SH-SY5Y (cell line): Measurements from ENCODE around the gene WNT3A.

Experiments used
- GATA2 ChIP-seq: IDR thresholded peaks from 2 replicates; pipeline ENCODE4 v1.6.1; 2011; ENCODE audit warnings: mild to moderate bottlenecking, low read depth, low read length
- GATA3 ChIP-seq: IDR thresholded peaks from 2 replicates; pipeline ENCODE4 v1.6.1; 2011; ENCODE audit warnings: low read depth, mild to moderate bottlenecking, low read length, moderate library complexity

WNT3A gene

GRCh38 chr1:228037401-228038386, 30.9 kb downstream of the WNT3A start:
- no peak for TF ChIP-seq GATA3
- no peak for TF ChIP-seq GATA2

DNA sequence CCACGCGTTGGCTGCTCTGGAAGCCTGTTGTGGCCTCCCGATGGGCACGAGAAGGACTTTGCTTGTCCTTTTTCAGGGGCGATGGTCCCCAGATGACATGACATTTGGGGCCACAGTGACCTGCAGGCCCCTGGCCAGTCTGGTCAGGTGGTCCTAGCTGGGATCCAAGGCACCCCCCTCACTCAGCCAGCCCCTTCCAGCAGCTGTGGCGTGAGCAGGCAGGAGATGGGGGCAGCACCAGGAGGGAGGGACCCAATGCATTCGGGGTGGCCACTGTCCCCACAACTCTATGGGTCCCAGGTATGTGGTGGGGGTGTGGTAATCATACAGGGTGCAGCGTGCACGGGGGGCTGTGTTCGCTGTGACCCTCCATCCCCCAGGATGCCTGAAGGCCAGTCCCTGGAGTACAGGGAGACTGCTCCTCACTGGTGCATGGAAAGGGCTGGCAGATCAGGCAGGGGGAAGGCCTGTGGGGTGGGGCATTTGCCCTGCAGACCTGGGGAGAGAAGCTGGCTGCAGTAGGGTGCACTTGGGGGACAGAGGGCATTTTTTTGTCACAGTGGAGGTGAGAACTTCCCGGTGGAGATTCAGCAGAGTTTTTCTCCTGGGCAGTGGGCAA, 31.7 kb downstream of the WNT3A start:
- TF ChIP-seq GATA2, result no peak
- TF ChIP-seq GATA3, result no peak

- no peak for TF ChIP-seq GATA2
- TF ChIP-seq GATA3, result no peak
Observed at GRCh38 chr1:228039006-228039903, 32.5 kb downstream of the WNT3A start.

GRCh38 chr1:228039986-228040385, 33.2 kb downstream of the WNT3A start:
- TF ChIP-seq GATA2 (no peak), GATA3 (no peak)

DNA sequence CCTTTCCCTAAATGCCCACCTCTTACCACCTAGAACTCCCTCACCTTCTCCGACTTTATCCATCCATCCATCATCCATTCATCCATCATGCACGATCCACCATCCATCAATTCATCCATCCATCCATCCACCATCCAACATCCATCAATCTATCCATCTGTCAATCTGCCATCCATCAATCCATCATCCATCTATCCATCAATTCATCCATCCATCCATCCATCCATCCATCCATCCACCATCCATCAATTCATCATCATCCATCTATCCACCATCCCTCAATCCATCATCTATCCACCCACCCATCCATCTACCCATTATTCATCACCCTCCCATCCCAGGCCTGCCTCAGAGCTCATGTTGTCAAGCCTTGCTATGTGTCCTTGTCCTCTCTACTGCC, 34.5 kb downstream of the WNT3A start:
- TF ChIP-seq GATA3 (no peak), GATA2 (no peak)

- no peak for TF ChIP-seq GATA2
- TF ChIP-seq GATA3, result no peak
Observed at GRCh38 chr1:228042508-228042907, 35.7 kb downstream of the WNT3A start.

- no peak for TF ChIP-seq GATA2
- no peak for TF ChIP-seq GATA3
Observed at GRCh38 chr1:228043281-228043848, 36.6 kb downstream of the WNT3A start.

DNA sequence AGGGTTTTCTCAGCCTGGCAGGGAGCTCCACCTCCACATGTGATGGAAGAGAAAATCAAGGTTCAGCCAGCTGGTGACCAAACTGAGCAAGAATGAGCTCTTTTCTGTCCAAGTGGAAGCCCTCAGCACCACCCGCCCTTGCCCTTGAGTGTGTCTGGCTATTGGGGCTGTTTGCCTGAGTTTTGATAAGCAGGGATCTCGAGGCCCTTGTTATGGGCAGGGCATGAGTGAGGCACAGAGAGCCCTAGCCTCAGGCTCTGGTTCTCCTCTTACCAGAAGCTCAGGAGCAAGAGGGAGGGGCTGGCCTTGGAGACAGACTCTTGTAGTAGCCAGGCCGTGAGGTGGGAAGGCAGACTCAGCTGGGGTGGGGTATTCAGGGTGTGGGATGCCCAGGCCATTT, 38.2 kb downstream of the WNT3A start:
- TF ChIP-seq GATA3 (no peak), GATA2 (no peak)

GRCh38 chr1:228045405-228045804, 38.6 kb downstream of the WNT3A start:
- no peak for TF ChIP-seq GATA2
- no peak for TF ChIP-seq GATA3

DNA sequence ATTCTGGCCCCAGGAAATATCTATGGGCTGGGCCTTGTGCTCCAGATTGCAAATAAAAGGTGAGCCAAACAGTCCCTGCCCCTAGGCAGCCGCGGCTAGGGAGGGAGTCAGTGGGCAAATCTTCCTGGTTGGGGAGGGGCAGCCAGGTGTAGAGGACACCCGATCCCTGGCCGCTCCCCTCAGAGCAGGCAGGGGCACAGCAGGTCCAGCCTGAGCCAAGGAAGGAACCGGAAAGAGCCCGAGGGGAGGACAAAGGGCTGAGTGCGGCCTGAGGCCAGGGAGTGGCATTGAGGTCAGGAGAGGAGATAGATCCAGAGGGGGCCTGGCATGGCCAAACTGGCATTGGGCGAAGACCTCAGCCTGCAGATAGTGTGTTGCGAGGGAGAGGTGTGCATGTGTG, 39.1 kb downstream of the WNT3A start:
- no peak for TF ChIP-seq GATA3

DNA sequence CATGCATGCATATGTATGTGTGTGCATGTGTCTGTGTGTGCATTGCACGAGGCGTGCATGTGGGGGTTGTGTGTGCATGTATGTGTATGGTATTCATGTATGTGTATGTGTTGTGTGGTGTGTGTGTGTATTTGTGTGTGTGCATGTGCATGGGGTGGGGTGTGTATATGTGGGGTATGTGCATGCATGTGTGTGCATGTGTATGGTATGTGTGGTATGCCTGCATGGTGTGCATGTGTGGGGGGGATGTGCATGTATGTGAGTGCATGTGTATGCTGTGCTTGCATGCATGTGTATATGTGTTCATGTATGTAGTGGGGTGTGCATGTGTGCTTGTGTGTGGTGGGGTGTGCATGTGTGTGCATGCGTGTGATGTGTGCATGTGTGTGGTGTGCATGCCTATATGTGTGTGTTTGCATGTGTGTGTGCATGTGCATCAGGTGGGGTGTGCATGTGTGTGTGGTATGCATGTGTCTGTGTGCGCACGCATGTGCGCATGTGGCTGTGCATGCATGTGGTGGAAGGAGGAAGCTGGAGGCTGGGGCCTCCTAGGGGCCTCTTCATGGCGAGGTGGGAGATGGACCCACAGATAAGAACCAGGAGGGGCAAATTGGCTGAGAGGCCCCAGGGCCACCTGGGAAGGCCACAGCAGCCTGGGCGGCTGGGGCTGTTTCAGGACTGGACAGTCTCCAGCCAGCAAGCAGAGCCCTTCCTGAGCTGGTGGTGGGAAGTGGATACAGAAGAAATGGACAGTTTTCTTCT, 39.8 kb downstream of the WNT3A start:
- TF ChIP-seq GATA2 (no peak), GATA3 (no peak)

- TF ChIP-seq GATA2, result no peak
- TF ChIP-seq GATA3, result no peak
Observed at GRCh38 chr1:228047183-228047466, 40.3 kb downstream of the WNT3A start.

DNA sequence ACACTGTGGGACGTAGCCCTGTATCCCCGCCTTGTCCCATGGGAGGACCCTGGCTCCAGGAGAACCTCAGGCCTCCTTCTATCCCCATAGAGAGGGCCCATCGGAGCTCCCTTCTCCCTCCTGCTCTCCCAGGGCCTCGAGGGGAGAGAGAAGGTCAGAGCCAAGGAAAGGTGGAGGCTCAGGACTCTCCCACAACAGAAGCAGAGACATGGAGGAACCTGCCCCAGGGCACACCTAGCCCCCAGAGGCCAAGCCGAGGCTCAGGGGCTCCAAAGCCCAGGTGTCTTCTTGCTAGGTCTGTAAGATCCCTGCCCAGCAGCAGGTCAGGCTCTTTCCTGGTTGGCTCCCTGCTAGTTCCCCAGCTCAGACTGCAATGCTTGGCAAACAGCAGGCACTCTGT, 41.3 kb downstream of the WNT3A start:
- TF ChIP-seq GATA3 (no peak), GATA2 (no peak)

- TF ChIP-seq GATA3 (no peak), GATA2 (no peak)
Observed at GRCh38 chr1:228048659-228049298, 42.0 kb downstream of the WNT3A start.
